Measurements from ENCODE around the gene NPAP1.

NPAP1 gene

GRCh38 chr15:24696842-24697241, 21.3 kb downstream of the NPAP1 start:
- H3K4me3 ChIP-seq (replicated peaks in 1 of 2; ENCODE audit: low read depth in 2 of 2, low read length in 2 of 2) = no peak overlapping the region
- no peak for DNase-seq (ENCODE audit: low read depth in 2 of 2)
- TF ChIP-seq, protein P1, sequence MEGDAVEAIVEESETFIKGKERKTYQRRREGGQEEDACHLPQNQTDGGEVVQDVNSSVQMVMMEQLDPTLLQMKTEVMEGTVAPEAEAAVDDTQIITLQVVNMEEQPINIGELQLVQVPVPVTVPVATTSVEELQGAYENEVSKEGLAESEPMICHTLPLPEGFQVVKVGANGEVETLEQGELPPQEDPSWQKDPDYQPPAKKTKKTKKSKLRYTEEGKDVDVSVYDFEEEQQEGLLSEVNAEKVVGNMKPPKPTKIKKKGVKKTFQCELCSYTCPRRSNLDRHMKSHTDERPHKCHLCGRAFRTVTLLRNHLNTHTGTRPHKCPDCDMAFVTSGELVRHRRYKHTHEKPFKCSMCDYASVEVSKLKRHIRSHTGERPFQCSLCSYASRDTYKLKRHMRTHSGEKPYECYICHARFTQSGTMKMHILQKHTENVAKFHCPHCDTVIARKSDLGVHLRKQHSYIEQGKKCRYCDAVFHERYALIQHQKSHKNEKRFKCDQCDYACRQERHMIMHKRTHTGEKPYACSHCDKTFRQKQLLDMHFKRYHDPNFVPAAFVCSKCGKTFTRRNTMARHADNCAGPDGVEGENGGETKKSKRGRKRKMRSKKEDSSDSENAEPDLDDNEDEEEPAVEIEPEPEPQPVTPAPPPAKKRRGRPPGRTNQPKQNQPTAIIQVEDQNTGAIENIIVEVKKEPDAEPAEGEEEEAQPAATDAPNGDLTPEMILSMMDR (IDR thresholded peaks at IDR 0.05; ENCODE audit: low read depth, low read length) = no peak

- DNase-seq (ENCODE audit: low read depth in 2 of 2) = no peak
- TF ChIP-seq, protein P1 (IDR thresholded peaks at IDR 0.05; ENCODE audit: low read depth, low read length) = no peak
- H3K4me3 ChIP-seq (replicated peaks in 1 of 2; ENCODE audit: low read depth in 2 of 2, low read length in 2 of 2) = no peak overlapping the region
These were observed 42.9 kb downstream of the NPAP1 start for GRCh38 chr15:24718289-24719082.

GRCh38 chr15:24729760-24730159, 54.2 kb downstream of the NPAP1 start:
- TF ChIP-seq, protein P1 (IDR thresholded peaks at IDR 0.05; ENCODE audit: low read depth, low read length) = no peak
- no peak for DNase-seq (ENCODE audit: low read depth in 2 of 2)
- no peak overlapping the region for H3K4me3 ChIP-seq (replicated peaks in 1 of 2; ENCODE audit: low read depth in 2 of 2, low read length in 2 of 2)

All from cardiac fibroblast (primary cell).